MM.1S (cell line): Measurements from ENCODE around the gene P2RX5.

Experiments used
- CTCF ChIP-seq: fragments of 300-600 bp; sonication (generic); IDR thresholded peaks from 2 replicates; pipeline ENCODE4 v1.5.1; 2016; ENCODE audit warnings: antibody characterized with exemption, low read length, mixed read lengths
- EZH2 ChIP-seq: fragments of 300-600 bp; sonication (generic); optimal IDR thresholded peaks from 2 replicates; pipeline ENCODE3; 2017; ENCODE audit warnings: low read depth, mild to moderate bottlenecking, antibody characterized with exemption, low read length, mixed read lengths

DNA sequence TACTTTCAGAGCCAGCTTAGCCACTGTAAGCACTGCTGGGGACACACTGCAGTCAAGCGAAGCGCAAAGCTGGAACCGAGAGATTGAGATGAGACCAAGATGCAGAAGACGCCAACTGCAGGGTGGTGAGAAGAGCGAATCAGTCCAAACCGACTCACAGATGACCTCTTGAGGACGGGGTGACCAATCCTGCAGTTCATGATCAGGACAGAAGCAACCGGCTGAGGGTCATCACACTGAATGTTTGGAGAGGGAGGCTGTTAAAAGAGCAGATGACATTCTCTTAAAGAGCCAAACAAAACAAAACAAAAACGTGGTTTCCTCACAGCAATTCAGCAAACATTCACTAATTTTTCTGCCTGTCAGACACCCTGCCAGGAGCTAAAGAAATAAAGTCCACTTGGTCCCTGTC is 36.3 kb upstream of the P2RX5 start:
- TF ChIP-seq CTCF (peak; percentile 38), EZH2 (no peak)
